ENCODE data around the gene MSS51. TPM values are rescaled to one million over a fixed set of nuclear protein-coding genes. Genes with fewer than 3 reads are reported as not detected.
A peak's percentile ranks its signal among the peaks of the same experiment; 100 is the strongest.

The MSS51 gene
- total RNA-seq, 1 experiment from 2014 or later, result 3.2 TPM

- intact Hi-C loops (cut with micrococcal nuclease), result loop anchor here (1.0 to 10.0 kb wide), 5 partner anchors 161 to 332 kb away; partner anchors contain the start of genes DNAJC9, MRPS16 and SEC24C
- Histone ChIP-seq H3K9ac (ENCODE audit: low read length) (peak overlapping the region; percentile 85), H3K4me3 (ENCODE audit: low read length) (peak overlapping the region; percentile 65), H3K27me3 (ENCODE audit: low read length) (no peaks in the 10 kb centered on the region), H3F3A (ENCODE audit: low read length, unreplicated experiment) (peaks cover 8% of the 10 kb centered on the region), H3K27ac (ENCODE audit: low read length) (peak overlapping the region; percentile 73), H3K79me2 (ENCODE audit: low read length) (peaks cover 57% of the 10 kb centered on the region), H3K4me1 (ENCODE audit: insufficient read depth, low read length) (peaks cover 64% of the 10 kb centered on the region), H3K4me2 (ENCODE audit: low read length) (peak overlapping the region; percentile 75), H2AFZ (ENCODE audit: low read length) (peak overlapping the region; percentile 81), H3K36me3 (ENCODE audit: low read depth, low read length) (peaks cover 9% of the 10 kb centered on the region), H4K20me1 (ENCODE audit: low read length) (peaks cover 31% of the 10 kb centered on the region), H3K9me2 (replicated peaks; ENCODE audit: low read length) (no peaks in the 10 kb centered on the region), H3K9me3 (ENCODE audit: low read length) (no peaks in the 10 kb centered on the region)
- ChIA-PET POLR2A (ENCODE audit: unreplicated experiment) (interaction anchor here (0.5 to 3.6 kb wide), 8 partner anchors 22 to 375 kb away, joined by 3 to 58 read pairs (median 6); partner anchors contain the start of genes CFAP70 and PPP3CB), CTCF (interaction anchor here (0.5 to 0.9 kb wide), 5 partner anchors 27 to 1237 kb away, joined by 3 to 13 read pairs (median 5); no protein-coding TSS in a partner anchor)
- ATAC-seq (peak; percentile 39), DNase-seq (peak; percentile 96)
- TF ChIP-seq EZH2 (IDR thresholded peaks at IDR 0.05; ENCODE audit: low read length, unreplicated experiment) (no peak), CTCF (conservative IDR thresholded peaks at IDR 0.05; ENCODE audit: low read depth, low read length) (no peak), EZH2phosphoT487 (IDR thresholded peaks at IDR 0.05; ENCODE audit: borderline replicate concordance, low read length) (no peak)
- TSS peak; percentile 78 for BruUV-seq (replicated peaks)
These were observed 20.2 kb downstream of the MSS51 start for GRCh38 chr10:73413108-73413527.

DNA sequence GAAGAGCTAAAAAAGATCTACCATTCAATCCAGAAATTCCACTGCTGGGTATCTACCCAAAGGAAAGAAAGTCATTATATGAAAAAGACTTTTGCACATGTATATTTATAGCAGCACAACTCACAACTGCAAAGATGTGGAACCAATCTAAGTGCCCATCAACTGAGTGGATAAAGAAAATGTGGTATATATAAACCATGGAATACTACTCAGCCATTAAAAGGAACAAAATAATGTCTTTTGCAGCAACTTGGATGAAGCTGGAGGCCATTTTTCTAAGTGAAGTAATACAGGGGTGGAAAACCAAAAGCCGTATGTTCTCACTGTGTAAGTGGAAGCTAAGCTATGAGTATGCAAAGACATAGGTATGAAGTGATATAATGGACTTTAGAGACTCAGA lies 22.5 kb downstream of the MSS51 start:
- H4K20me1 ChIP-seq (ENCODE audit: low read length), result peaks cover 53% of the 10 kb centered on the region
- ATAC-seq (no peak), DNase-seq (no peak)
- TF ChIP-seq EZH2phosphoT487 (IDR thresholded peaks at IDR 0.05; ENCODE audit: borderline replicate concordance, low read length) (no peak), EZH2 (IDR thresholded peaks at IDR 0.05; ENCODE audit: low read length, unreplicated experiment) (no peak)
- no peaks in the 10 kb centered on the region for H3K27me3 ChIP-seq (ENCODE audit: low read length)
- H3K4me1 ChIP-seq (ENCODE audit: insufficient read depth, low read length), result peaks cover 54% of the 10 kb centered on the region
- H3K9ac ChIP-seq (ENCODE audit: low read length), result no peak overlapping the region
- peaks cover 8% of the 10 kb centered on the region for H3F3A ChIP-seq (ENCODE audit: low read length, unreplicated experiment)
- H3K4me3 ChIP-seq (ENCODE audit: low read length), result no peak overlapping the region
- no peaks in the 10 kb centered on the region for H3K9me3 ChIP-seq (ENCODE audit: low read length)
- H3K4me2 ChIP-seq (ENCODE audit: low read length), result peak overlapping the region; percentile 75; the same call in 1 of the 2 replicates
- ChIA-PET CTCF (no interaction called here), POLR2A (ENCODE audit: unreplicated experiment) (interaction anchor here (0.9 kb wide), 1 partner anchor 54 kb away, joined by 3 read pairs; no protein-coding TSS in a partner anchor)
- intact Hi-C loops (cut with micrococcal nuclease), result loop anchor here (10.0 kb wide), 1 partner anchor 334 kb away; the partner anchor contains the start of gene SEC24C
- H3K27ac ChIP-seq (ENCODE audit: low read length), result no peak overlapping the region
- BruUV-seq (replicated peaks), result no TSS peak
- peaks cover 26% of the 10 kb centered on the region for H3K36me3 ChIP-seq (ENCODE audit: low read depth, low read length)
- no peak overlapping the region for H2AFZ ChIP-seq (ENCODE audit: low read length)
- H3K79me2 ChIP-seq (ENCODE audit: low read length), result peaks cover 79% of the 10 kb centered on the region
- no peaks in the 10 kb centered on the region for H3K9me2 ChIP-seq (replicated peaks; ENCODE audit: low read length)

GRCh38 chr10:73408978-73409521 lies 24.3 kb downstream of the MSS51 start:
- Histone ChIP-seq H3K9me3 (ENCODE audit: low read length) (no peaks in the 10 kb centered on the region), H3F3A (ENCODE audit: low read length, unreplicated experiment) (peaks cover 8% of the 10 kb centered on the region), H3K36me3 (ENCODE audit: low read depth, low read length) (peaks cover 28% of the 10 kb centered on the region), H3K4me2 (ENCODE audit: low read length) (peak overlapping the region; percentile 75), H2AFZ (ENCODE audit: low read length) (no peak overlapping the region), H3K4me1 (ENCODE audit: insufficient read depth, low read length) (peaks cover 42% of the 10 kb centered on the region), H3K79me2 (ENCODE audit: low read length) (peaks cover 98% of the 10 kb centered on the region), H3K27ac (ENCODE audit: low read length) (no peak overlapping the region), H4K20me1 (ENCODE audit: low read length) (peaks cover 64% of the 10 kb centered on the region), H3K4me3 (ENCODE audit: low read length) (peak overlapping the region; percentile 5; the same call in 1 of the 2 replicates), H3K27me3 (ENCODE audit: low read length) (no peaks in the 10 kb centered on the region), H3K9me2 (replicated peaks; ENCODE audit: low read length) (no peaks in the 10 kb centered on the region), H3K9ac (ENCODE audit: low read length) (no peak overlapping the region)
- ATAC-seq, result no peak
- peak; percentile 42 for DNase-seq
- CTCF ChIA-PET, result no interaction called here
- POLR2A ChIA-PET (ENCODE audit: unreplicated experiment), result interaction anchor here (0.6 kb wide), 1 partner anchor 99 kb away, joined by 10 read pairs; no protein-coding TSS in a partner anchor
- TF ChIP-seq EZH2phosphoT487 (IDR thresholded peaks at IDR 0.05; ENCODE audit: borderline replicate concordance, low read length) (no peak), CTCF (conservative IDR thresholded peaks at IDR 0.05; ENCODE audit: low read depth, low read length) (no peak), EZH2 (IDR thresholded peaks at IDR 0.05; ENCODE audit: low read length, unreplicated experiment) (no peak)
- intact Hi-C loops (cut with micrococcal nuclease), result no loop called here
- BruUV-seq (replicated peaks), result no TSS peak

Measured in PC-3 (cell line).